Thyroid gland (tissue), 4 donors: Measurements from ENCODE around the gene PREP.

Experiments used
- CTCF ChIP-seq, 6 experiments: fragments of 200-600 bp in 3 of 6; fragments of 450-650 bp in 3 of 6; sonication (generic) in 3 of 6; IDR thresholded peaks; one replicate each; pipeline ENCODE4 v1.5.1; 2016 to 2019; ENCODE audit warnings: antibody characterized with exemption in 6 of 6, mild to moderate bottlenecking in 2 of 6, inconsistent platforms in 1 of 6, moderate library complexity in 1 of 6
- POLR2A ChIP-seq, 2 donors: fragments of 450-650 bp; IDR thresholded peaks; one replicate each; pipeline ENCODE4 v1.6.1; 2017; ENCODE audit warnings: antibody characterized with exemption in 2 of 2, mild to moderate bottlenecking in 2 of 2, moderate library complexity in 1 of 2

GRCh38 chr6:105384004-105384403, 18.9 kb downstream of the PREP start:
- TF ChIP-seq CTCF (IDR thresholded peaks at IDR 0.05) = no peak
- no peak for TF ChIP-seq POLR2A (IDR thresholded peaks at IDR 0.05)
